Colon (tissue), 2 donors: Measurements from ENCODE around the gene MAU2.

Source experiments
- FAIRE-seq: peaks from 2 replicates; lab custom pipeline; 2012; peaks lifted over from hg19 to GRCh38; lab: Jason Lieb, UNC
- donor health status: control.
- donor health status: control.

MAU2 gene

DNA sequence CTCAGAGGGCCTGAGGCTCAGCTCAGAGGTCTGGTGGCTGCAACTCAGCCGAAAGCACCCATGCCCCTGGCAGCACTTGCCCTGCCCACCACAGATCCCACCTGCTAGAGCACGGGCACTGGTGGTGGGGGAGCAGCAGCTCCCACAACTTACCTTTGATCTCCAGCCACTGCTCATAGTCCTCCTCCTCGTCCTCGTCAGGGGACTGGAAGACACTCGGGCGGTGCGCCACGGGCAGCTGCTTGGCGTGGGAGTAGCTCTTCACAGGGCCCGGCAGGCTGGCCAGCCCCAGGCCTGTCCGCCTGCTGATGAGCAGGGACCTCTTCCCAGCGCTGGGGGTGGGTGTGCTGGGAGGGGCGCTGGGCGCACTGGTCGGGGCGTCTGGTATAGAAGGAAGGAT is 14.9 kb upstream of the MAU2 start:
- no peak for FAIRE-seq

DNA sequence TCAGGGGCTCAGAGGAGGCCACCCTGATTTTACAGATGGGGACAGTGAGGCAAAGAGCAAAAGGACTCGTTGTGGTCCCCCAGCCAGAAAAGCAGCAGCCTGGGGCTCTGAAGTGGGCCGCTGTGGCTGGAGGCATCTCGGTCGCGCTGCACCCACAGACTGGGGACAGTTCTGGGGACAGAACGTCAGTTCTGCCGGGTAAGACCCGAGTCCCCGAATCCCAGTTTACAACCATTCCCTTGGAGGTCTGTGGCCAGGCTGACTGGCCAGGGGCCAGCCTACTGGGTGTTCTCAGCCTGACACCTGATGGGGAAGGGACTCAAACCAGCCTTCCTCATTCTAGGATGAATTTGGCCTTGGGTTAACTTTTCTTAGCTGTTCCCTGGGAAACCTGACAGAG is 14.4 kb upstream of the MAU2 start:
- FAIRE-seq, result no peak

DNA sequence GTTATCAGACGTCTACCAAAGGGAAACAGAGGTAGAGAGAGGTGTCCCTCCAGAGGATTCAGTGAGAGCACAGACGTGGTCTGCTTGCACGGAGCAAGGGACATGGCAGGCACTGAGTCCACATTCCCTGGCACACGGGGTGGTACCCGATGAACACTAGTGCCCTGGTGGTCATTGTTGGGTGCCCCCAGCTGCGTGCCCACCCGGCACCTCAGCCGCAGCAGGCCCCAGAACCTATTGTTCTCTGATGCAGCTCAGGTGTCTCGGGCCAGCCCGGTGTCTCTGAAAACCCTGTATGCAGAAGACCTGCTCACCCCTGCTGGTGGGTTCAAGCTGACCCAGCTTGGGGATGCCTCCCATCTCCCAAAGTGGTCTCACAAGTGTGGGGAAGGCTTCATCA is 12.3 kb upstream of the MAU2 start:
- FAIRE-seq, result no peak

DNA sequence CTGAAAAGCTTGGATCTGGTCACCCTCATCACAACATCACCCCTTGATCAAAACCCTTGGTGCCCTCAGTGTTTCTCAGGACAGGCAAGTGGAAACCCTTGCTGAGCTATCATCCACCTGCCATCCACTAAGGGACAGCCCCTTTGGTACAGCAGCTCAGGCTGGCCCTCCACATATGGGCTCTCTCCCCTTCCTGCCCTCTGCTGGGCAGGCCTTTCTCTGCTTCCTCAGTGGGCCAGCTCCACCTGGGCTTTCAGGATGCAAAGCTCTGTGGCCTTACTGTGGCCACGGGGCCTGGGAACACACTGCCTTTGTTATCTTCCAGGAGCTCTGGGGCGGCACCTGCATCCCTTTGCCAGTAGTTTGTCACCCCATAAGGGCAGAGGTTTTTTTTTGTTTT is 5.2 kb upstream of the MAU2 start:
- FAIRE-seq, result no peak

DNA sequence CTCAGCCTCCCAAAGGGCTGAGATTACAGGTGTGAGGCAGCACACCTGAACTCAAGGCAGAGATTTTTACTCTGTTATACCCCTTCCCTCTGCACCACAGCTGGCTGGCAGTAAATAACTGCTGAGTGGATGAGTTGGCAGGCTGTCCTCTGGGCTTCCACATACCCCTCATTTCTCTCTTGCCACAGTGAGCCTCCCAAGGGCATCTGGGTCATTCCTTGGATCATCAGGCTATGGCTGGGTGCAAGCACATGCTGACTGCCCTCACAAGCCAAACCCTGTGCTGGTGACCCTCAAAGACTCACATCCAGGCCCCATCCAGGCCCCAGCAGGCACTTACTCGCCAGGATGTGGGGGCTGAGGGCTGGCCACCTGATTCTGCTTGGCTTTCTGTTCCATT is 4.5 kb upstream of the MAU2 start:
- no peak for FAIRE-seq

DNA sequence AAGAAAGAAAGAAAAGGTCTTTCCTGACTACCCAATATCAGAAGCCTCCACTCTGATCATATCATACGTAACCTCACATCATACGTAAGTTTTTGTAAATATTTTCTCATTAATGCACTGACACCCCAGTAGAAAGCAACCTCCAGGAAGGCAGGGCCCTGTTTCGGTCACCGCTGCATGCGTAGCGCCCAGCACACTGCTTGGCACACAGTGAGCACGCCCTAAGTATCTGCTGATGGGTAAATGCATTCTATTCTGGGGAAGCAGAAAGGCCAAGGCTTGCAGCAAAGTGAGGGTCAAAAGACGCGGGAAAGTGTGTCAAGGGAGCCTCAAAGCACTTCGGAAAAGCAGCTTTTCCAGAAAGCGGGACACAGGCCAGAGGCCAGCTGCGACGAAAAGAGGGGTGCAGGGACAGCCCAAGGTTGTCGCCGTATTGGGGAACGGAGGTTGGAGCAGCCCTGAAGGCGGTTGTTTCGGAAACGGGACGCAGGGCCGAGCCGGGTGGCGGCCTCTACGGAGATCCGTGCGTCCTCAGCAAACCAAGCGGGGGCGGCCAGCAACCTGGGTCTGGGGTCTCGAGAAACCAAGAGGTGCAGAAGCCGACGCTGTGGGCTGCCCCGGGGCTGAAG is 783 bp upstream of the MAU2 start:
- FAIRE-seq, result no peak

DNA sequence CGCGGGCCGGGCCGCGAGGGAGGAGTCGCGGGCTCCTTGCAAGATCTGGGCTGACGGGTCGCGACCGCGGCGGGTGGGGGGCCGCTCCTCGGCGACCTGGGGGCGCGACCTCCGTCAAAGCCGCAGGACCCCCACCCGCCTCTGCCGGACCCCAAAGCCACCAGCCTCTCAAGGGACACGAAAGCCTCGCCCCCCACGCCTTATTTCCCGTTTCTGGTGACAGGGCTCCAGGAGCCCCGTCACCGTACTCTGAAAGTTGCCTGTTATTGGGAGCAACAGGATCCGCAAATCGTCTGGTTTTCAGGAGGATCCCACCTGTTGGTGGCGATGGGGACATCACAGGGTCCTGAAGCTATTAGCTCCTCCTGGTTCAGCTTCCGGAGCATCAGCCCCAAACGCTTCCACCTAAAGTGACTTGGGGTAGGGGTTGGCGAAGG is 530 bp downstream of the MAU2 start:
- FAIRE-seq, result no peak

DNA sequence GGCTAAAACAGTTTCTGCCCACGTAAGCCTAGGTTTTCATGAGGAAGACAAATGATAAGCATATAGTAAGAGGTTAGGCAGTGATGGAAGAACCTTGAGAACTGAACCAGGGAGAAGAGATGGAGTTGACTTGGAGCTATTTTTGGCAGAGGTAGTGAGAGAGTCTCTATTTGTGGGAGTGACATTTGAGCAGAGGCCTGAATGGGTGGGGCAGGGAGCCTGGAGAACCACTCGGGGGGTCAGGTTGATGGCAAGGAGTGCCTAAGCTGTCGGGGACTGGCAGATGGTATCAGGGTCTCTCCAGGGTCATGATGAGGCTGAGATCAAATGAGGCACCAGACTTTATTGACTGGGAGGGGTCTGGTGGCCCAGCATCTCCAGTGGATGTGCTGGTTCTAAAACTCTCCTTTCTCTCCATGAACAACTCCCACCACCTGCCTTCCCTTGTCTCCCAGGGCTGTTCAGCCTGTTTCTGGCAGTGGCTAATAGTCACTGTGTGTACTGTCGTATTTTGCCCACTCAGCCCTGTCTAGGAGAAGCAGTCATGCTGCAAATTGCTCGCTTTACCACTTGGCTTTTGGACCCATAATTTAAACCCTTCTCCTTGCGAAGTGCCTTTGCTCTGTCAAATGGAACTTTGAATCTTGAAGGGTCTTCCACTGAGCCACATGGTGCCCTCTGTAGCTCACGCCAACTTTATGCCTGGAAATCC is 3.6 kb downstream of the MAU2 start:
- no peak for FAIRE-seq

DNA sequence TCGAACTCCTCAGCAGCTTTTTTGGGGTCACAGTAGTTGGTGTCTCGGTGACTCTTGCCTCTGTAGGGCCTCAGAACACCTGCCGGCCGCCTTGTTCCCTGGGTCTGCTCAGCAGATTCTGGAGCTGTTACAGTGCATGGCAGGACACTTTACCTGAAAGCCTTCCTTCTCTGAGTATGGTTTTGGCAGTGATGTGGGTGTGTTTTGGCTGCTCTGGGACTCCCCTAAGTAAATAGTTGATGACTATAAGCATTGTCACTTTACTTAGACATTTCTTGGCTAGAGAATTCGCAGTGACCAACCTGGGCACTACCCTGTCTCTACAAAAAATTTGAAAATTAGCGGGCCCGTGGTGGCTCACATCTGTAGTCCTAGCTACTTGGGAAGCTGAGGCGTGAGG is 7.0 kb downstream of the MAU2 start:
- FAIRE-seq, result no peak

DNA sequence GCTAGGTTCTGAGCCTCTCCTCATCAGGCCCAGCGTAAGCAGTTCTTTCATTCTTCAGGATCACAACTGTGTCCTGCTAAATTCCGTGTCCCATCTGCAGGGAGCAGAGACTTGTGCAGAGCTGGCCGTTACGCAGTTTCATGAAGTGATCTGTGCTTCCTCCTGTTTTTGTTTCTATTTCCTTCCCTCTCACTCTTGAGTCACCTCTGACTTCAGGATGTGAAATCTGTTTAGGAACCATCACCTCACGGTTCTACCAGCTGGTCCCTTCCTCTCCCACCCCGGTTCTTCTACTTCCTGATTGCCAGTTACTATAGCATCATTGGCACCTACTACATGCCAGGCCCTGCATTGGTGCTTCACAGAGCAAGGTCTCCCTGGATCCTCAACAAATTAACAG is 8.5 kb downstream of the MAU2 start:
- FAIRE-seq, result no peak

DNA sequence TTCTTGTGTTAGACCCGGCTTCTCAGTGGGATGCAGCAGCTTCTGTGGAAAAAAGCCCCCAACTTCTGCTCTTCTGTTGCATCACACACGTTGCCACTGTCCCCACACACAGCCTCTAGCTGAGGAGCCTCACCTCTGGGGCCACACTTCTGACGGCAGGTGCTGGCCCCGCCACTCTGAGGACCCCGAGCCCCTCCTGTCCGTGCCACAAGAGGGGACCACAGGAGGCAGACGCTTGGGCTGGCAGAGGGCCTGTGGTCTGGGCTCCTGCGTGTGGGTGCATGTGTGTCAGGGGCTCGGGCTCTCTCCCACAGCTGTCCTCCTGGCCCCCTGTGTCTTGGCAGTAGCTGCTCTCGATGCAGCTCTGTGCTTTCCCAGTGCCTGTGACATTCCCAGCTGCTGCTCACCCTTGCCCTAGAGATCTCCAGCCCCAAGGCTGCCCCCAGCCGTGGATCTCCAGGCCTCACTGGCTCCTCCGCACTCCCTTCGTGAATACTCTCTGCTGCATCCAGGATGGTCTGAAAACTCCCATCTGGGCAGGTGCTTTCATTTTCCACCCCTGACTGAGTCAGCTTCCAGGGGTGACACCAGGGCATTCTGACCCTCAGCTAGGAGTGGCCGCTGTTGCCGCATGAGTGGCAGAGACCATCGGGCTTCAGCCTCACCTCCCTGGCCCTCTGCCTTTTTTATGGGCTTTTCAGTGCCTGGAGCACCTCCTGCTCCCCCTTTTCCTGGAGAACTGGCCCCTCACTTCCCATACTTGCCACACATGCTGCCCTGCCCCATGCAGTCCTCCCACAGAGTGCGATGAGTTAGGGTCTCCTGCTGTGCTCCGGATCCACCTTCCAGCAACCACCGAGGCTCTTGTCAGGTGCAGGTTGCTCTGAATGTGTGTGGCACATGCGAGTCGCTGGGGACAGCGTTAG is 13.7 kb downstream of the MAU2 start:
- no peak for FAIRE-seq

DNA sequence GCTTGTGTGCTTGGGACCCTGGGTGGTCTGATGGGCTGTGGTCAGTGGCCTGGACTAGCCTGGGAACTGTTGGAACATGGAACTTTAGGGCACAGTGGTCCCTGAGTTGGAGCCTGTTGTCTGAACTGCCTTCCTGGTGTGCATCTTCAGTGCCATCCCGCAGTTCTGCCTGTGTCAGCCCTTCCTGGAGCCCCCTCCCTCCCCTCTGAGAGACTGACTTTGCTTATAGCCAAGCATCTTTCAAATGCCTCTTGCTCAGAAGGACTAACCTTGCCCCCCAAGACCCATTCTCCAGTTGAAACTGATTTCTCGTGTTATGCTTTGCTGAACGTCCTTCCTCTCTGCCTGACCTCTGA is 14.3 kb downstream of the MAU2 start:
- no peak for FAIRE-seq

DNA sequence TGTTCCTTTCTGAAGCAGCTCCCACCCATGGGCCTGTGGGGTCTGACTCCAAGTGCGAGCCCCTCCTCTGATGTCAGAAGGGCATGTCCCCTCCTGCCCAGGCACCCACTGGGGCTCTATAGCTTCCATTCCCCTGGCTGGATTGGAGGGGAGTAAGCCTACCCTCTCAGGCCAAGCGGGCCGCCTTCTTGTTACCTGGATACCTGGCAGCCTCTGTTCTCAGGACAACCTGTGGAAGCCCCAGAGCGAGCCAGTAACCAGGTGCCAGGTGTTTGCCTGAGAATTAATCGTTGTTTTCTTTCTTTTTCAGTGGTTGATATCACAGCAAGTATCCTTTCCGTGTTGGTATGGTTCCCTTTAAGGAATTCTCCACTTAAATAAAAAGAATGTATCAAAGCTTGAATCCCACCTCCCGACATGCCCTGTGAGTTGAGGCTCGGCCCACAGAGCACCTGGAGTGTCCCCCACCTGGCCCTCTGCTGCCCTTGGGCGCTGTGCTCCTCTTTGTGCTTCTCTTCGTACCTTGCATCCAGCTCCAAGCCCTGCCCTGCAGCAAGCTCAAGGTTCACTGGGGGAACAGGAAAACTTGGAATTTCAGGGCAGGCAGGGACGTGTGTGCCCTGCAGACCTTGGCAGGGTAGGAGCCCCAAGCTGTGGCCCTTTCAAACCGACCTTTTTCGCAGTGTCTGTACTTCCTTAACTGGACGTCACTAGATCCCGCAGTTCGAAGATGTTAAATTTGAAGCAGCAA is 15.0 kb downstream of the MAU2 start:
- no peak for FAIRE-seq

DNA sequence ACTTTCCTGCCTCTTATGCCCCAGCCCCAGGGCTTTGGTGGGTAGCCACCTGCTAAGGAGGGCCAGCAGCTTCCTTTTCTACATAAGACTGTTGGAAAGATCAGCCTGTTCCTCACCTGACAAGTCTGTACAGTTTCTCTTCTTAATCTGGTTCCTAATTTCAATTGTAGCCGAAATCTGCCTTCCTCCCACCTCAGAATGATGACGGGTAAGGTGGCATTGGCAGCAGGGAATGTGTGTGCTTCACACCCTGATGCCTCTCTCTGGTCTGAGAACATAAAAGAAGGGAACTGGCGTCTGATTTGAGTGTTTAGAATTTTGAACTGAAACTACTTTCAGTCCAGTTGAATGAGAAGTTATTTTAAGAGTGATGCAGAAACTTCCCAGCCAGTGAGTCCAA is 16.0 kb downstream of the MAU2 start:
- FAIRE-seq, result no peak

DNA sequence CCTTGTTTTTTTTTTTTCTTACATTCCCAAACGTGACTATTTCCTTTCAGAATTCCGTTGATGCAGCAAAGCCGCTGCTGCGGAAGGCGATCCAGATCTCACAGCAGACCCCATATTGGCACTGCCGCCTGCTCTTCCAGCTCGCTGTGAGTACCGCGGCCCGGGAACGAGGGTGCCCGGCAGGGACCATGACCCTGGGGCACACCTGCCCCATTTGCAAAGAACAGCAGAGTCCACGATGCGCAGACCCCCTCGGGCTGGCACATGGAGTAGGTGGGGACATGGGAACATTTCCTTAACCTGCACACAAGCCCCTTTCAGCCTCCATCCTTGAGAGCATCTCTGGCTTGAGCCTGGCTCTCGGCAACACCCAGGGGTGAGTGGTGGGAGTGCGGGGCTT is 16.5 kb downstream of the MAU2 start:
- FAIRE-seq, result no peak

DNA sequence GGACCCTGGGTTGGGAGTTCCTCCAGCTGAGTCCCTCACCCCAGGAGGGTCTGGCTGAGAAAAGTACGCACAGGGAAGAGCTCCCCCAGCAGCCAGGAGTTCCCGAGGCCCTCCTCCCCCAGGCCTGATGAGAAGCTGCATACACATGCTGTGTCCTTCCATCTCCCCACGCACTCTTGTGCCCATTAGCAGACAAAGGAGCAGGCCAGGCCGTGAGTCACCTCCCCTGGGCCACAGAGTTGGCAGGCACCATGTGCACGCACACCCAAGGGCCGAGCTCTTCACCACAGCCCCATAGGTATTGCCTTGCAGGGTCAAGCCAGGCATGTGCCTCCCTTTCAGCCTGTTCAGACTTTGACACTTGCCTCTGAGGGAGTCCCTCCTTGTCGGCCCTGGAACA is 17.5 kb downstream of the MAU2 start:
- no peak for FAIRE-seq

DNA sequence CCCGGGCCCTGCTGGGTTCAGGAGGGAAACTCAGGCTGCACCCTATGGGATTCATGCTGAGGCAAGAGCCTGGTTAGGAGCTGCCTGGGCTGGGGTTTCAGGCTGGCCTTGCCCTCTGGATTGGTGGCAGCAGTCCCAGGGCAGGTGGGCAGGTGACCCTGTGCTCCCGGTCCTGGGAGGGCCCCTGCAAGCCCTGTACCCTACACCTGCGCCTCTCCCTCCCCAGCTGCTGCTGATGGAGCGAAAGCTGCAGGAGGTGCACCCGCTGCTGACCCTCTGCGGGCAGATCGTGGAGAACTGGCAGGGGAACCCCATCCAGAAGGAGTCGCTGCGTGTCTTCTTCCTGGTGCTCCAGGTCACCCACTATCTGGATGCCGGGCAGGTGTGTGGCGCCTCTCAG is 20.4 kb downstream of the MAU2 start:
- FAIRE-seq, result no peak

DNA sequence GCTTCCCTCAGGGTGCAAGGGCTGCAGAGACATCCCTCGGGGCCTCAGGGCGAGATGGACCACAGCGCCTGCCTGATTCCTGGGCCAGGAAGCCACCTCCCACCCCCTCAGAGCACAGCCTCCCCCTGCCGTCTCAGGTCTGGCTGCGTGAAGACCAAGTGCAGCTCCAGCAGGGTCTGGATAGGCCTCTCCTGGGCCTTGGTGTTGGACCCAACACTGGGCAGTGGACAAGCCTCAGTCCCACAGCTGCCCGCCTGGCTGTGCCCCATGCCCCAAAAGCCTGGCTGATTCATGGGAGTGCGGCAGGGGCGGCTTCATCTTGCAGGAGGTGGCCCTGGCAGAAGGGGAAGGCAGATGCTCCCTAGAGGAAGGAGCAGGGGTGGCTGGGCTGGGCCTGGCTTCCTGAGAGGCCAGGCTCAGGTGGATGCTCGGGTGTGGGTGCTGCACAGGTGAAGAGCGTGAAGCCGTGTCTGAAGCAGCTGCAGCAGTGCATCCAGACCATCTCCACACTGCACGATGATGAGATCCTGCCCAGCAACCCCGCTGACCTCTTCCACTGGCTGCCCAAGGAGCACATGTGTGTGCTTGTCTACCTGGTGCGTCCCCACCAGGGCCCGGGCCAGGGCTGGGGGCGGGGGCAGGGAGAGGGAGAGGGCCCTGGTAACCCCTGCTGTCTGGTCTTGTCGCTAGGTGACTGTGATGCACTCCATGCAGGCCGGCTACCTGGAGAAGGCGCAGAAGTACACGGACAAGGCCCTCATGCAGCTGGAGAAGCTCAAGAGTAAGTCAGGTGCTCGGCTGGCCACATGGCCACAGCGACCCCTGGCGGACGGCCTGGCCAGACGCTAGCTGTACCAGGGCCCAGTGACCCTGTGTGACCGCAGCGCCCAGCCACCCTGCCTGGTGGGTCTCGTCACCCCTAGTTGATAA is 21.7 kb downstream of the MAU2 start:
- no peak for FAIRE-seq

DNA sequence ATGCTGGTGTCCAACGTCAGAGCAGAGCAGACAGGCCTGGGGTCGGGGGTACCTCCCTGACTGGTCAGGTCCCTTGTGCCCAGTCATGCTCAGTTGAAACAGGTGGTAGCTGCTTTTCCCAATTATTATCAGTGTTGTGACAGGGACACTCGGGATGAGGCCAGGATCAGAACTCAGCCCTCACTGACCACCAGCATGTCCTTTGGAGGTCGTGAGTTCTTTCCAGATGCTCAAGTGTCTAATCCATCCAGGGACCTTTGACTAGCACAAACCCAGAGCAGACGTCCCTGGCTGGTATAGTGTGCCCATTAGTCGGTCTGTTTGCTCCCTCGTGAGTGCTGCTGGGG is 22.4 kb downstream of the MAU2 start:
- no peak for FAIRE-seq

DNA sequence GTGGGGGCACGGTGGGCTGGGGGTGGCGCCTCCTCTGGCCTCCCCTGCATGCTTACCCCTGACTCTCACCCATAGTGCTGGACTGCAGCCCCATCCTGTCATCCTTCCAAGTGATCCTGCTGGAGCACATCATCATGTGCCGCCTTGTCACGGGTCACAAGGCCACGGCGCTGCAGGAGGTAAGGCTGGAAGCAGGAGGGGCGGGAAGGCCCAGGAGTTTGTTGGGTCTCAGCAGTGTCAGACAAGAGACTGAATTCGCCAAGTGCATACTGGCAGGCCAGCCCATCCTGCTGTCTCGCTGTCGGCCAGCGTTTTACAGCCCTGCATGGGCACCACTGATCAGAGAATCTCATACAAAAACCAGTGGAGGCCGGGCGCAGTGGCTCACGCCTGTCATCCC is 23.1 kb downstream of the MAU2 start:
- no peak for FAIRE-seq

DNA sequence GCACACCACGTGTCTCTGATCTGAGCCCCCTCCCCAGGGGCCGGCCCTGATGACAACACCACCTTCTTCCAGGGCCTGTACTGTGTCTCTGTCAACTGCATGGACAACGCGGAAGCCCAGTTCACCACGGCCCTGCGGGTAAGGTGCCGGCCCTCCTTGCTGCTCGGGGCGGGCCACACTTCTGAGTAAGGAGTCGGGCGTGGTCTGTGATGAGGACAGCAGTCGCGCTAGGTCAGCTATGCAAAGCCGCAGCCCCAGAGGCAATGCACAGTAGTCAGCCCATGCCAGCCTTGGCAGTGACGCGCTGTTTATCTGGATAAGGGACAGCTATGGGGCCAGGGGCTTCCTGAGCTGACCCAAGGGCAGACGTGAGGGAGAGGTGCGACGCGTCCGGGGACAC is 24.6 kb downstream of the MAU2 start:
- FAIRE-seq, result no peak

DNA sequence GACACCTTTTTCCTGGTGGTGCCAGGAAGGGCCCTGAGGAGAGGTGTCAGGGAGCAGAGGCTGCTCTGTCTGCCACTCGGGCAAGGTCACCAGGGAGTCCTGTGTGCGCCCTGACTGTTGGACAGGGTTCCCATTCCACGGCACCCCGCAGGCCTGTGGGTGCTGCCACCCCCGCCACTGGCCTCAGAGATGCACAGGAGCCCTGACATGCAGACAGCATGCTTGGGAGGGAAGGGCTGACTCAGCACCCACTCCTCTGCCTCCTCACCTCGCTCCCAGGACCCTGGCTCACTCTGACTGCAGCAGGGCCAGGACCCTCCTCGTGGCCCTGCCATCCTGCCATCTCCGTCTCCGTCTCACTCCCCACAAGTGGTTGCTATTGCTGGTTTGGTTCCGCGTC is 25.3 kb downstream of the MAU2 start:
- no peak for FAIRE-seq
